NCI-H1092 (cell line): Measurements from ENCODE around the gene ISCA1.
"Not testable (repeated sequence)": the region's sequence is repeated elsewhere in the genome, so short reads cannot be mapped to it uniquely, and the experiment has no call there.

Experiments used
- DNase-seq: peaks from one replicate; lab custom pipeline; 2025; lab: John Stamatoyannopoulos, UW

The ISCA1 gene

DNA sequence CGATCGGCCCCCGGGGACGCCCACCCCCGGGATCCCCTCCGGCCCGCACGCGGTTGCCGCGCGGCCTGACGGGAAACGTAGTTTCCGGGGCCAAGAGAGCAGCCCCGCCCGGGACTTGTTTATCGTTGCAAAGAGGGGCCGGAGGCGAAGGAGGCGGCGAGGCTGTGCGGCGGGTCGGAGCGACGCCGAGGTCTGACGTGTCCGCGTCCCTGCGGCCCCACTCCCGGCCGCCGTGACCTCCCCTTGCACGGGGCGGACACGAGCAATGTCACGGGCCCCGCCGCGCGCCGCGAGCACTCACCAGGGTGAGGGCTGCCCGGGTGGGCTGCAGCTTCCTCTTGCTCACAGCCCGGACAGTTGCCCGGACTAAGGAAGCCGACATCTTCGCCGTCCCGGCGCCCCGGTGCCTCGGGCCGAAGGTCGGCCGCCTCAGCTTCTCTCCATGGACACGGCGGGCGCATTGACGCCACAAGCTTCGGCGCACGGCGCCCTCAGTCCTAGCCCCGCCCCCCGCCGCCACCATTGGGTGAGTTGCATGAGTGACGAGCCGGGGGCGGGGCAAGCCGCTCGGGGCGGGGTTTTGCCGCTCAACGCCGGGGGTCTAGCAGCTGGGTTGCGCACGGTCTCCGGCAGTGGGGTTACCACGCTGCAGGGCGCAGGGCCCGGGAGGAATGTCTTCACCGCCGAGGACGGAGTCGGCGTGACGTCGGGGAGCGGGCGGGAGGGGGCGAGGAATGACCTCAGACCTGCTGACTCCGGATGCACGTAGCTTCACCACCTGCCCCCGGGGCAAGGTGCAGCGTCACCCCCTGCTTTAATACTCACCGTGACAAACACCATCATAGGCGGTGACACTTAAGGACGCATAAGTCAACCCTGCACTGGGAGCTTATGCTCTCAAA lies at the start of gene ISCA1:
ISCA1 (minus strand) TSS at position 462 of the 902 bp plus-strand sequence; CDS start at position 382, 80 bp downstream.
- peak; percentile 91 for DNase-seq

- no peak for DNase-seq
Measured at GRCh38 chr9:86330186-86330585, 47.8 kb upstream of the ISCA1 start.

DNA sequence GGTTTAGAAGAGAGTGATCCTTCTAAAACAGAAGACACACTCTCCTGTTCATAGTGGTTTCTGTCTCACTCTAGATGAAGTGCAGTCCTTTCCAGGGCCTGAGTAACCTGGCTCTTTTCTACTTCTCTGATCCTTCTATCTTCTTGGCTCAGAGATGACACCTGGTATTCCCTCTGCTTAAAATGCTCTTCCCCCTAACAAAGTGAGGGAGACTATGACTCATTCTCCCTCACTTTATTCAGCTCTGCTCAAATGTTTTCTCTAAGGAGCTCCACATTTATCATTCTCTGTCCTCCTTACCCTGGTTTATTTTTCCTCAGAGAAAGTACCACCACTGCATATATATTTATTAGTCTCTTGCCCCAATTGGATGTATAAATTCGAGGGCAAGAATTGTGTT lies 47.3 kb upstream of the ISCA1 start:
- no peak for DNase-seq

DNA sequence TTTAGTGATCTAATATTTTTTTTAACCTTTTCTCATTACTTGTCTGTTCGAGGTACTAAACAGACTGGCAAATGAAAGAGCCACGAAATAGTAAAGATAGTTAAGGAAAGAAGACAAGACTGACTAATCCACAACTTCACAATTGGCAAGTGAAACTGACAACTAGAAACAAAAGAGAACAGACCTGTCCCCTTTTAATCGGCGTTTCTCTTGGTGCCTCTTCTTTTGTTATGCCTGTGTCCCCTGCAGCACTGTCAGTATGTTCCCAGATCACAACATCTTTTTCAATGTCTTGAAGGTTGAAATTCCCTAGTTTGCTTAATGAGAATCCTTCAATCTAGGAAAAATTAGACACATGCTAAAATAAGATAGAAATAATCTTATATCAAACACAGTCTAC lies 45.8 kb upstream of the ISCA1 start:
- DNase-seq: no peak

GRCh38 chr9:86326536-86326935 lies 44.2 kb upstream of the ISCA1 start:
- DNase-seq: no peak

GRCh38 chr9:86324901-86325300 lies 42.6 kb upstream of the ISCA1 start:
- no peak for DNase-seq

- DNase-seq: no peak
Measured at GRCh38 chr9:86324308-86324707, 42.0 kb upstream of the ISCA1 start.

DNA sequence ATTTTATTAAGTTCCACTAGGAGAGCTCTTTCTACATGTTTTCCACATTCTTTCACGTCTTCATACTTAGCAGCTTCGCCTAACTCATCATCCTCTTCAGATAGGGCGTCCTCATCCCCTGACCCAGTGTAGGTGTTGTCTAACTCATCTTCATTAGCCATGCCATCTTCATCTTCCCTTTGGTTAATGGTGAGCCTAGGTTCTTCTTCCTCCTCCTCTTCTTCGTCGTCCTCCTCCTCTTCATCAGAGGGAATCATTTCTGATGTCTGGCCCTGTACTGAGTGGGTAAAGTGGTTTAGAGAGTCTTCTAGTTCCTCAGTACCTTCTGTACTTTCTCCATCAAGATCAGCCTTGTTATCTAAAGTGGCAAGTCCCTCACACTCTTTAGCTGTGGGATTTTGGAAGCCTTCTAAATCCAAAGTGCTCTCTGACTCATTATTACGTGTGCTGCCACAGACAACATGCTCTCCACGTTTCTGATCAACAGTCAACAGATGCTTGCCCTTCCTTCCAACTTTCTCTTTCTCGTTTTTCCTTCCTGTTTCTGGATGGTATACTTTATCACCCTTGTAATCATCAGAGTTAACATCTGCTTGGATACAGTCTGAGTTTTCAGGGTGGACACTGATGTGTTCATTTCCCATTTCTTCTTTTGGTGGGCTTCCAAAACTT lies 40.8 kb upstream of the ISCA1 start:
- no peak for DNase-seq

- DNase-seq: no peak
Measured at GRCh38 chr9:86321373-86321772, 39.0 kb upstream of the ISCA1 start.

DNA sequence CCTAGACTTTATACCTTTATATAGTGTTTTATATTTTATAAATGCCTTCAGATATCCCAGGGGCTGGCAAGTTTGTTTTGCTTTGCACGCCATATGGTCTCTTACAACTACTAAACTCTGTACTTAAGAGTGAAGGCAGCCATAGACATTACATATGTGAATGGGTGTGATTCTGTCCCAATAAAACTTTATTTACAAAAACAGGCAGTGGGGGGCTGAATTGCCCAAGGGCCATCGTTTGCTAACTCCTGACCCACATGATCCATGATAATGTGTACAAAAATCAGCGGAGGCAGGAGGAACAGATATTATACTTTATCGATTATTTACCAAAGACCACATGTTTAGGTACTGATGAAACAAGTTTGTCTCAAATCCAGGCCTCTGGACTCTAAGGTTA lies 35.8 kb upstream of the ISCA1 start:
- DNase-seq: no peak

- no peak for DNase-seq
Measured at GRCh38 chr9:86315078-86315477, 32.7 kb upstream of the ISCA1 start.

- not testable (repeated sequence) for DNase-seq
Measured at GRCh38 chr9:86312959-86313358, 30.6 kb upstream of the ISCA1 start.

DNA sequence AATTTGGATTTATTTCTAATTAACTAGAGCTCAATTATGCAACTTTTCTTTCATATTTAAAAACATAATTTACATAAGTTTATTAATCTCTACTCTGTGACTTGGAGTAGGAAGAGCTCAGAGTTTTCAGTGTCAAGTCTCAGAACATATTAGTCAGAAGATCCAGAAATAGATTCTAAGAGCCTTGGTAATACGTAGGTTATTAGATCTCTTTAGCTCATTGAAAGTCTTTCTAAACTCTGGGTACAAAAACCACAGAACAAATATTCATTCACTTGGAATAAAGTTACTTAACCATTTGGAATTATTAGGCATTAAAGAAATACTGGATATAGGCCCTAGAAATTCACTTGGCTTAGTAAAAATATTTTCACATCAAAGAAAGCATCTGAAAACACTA lies 26.3 kb upstream of the ISCA1 start:
- DNase-seq: no peak

DNA sequence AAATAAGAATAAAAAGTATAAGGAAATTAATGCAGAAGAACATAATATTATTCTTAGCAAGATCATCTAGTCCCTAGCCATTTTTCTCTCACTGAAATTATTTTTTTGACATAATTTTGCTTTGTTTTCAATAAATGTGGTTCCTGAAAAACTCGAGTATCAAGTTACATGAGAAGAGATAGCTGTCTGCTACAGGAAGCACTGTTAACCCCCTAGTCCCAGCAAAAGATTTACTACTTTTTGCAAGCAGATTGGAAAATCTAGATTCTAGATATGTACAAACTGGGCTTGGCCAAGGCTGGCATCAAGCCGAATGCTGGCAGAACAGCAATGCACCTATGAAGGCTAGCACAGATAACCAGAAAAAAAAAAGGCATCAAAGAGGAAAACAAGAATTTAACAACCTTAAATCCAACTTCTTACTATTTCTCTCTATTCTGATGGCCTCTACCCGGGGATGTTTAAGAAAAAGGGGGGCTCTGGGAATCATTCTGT lies 21.9 kb upstream of the ISCA1 start:
- no peak for DNase-seq

DNA sequence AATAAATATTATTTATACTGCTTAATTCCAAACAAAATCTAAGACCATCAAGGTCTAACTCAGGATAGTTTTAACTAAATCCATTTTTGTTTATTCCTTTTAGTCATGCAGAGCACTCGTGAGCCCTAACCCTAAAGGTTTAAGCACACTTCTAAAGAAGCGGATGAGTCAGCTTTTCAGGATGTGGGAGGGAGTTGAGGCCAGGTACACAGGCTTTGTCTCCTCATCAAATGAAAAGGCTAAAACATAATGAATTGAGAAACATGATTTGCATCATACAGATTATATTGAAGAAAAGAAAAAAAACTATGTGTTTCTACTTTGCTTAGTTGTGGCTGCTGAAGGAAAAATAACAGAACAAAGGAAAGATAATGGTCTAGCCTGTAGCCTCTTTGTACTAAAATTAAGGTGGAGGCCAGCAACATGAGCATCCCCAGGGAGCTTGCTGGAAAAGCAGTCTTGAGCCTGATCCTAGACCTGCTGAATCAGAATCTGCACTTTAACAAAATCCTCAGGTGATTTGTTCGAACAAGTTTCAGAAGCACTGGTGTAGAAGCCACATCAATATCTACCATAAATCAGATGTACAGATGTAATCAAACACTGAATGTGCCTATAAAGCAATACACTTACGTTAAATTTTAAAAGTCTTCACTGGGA lies 21.1 kb upstream of the ISCA1 start:
- no peak for DNase-seq

DNA sequence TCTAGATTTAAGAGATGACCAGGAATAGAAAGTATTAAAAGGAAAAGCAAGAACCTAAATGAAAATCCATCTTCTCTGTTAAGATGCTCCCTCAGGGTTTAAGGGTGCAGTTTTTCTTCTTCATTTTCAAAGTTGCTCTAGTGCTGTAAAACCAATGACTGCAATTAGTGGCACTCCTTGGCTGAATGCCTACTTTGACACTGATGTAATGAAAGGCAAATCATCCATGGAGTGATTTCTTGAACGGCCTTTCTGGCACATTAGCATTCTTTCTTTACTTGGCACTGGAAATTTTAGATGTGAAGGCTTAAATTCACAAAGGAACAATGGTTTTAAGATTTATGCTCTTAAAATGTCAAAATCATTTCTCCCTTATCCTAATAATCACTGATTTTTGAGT lies 19.3 kb upstream of the ISCA1 start:
- DNase-seq: no peak

DNA sequence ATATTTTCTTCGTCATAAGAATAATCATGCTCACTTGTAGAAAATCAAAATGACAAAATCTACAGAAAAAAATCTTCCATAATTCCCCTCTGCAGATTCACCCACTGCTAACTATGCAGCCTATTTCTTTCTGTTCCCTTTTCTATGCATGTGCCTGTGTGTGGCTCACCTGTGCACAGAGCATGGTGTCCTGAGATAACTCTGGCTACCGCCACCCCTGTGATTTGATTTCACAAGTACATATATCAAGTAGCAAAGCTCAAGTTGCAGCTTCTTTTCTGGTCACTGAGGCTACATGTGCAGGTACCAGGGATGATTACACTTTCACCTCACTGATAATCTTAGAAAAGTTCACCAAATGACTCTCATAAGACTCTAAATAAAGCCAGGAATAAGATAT lies 18.4 kb upstream of the ISCA1 start:
- no peak for DNase-seq

DNA sequence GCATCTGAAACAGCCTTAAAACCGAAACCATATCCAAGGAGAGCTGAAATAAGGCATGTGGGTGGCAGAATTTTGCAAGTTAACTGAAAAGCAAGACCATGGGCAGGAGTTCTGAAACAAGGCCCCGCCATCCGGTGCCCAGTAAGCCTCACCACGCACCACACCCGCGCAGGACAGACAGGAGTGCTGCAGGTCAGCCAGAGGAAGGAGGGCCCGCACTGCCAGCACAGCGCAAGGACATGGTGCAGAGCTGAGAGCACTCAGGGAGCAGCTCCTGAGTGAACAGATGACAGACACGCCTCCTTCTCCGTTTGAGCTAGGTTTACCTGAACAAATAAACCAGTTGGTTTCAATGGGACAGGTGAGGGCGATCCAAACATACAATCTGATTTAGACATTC lies 16.5 kb upstream of the ISCA1 start:
- DNase-seq: no peak

- DNase-seq: not testable (repeated sequence)
Measured at GRCh38 chr9:86290341-86290740, 8.0 kb upstream of the ISCA1 start.

- no peak for DNase-seq
Measured at GRCh38 chr9:86288499-86289198, 6.3 kb upstream of the ISCA1 start.

- DNase-seq: no peak
Measured at GRCh38 chr9:86287013-86287412, 4.7 kb upstream of the ISCA1 start.

GRCh38 chr9:86286278-86286677 lies 3.9 kb upstream of the ISCA1 start:
- no peak for DNase-seq
